HFF-Myc (cell line): ENCODE results near the gene SUGP2.
"Not testable (repeated sequence)": the region's sequence is repeated elsewhere in the genome, so short reads cannot be mapped to it uniquely, and the experiment has no call there.

ENCODE experiments used
- DNase-seq: peaks from one replicate; pipeline ENCODE4 v3.0.0-alpha.2; 2011; ENCODE audit warnings: low read depth; ENCODE audit errors: extremely low read depth
- H3K4me3 ChIP-seq: replicated peaks from 2 replicates; pipeline ENCODE4 v1.5.1; 2011; ENCODE audit warnings: low read depth, mild to moderate bottlenecking, control low read depth, low read length
- TF ChIP-seq, protein P1 (sequence below): IDR thresholded peaks from 2 replicates; pipeline ENCODE4 v1.5.1; 2012; ENCODE audit warnings: mild to moderate bottlenecking, low read depth, low read length, control low read depth; ENCODE audit errors: missing control alignments

The SUGP2 gene

DNA sequence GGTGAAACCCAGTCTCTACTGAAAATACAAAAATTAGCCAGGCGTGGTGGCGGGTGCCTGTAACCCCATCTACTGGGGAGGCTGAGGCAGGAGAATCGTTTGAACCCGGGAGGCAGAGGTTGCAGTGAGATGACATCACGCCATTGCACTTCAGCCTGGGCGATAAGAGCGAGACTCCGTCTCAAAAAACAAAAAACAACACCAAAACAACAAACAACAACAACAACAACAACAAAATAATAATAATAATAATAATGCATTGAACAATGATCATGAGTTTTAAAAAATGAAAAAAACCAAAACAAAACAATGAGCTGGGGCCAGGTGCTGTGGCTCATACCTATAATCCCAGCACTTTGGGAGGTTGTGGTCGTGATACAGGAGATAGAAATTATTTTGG is 69.2 kb downstream of the SUGP2 start:
- no peak overlapping the region for H3K4me3 ChIP-seq
- TF ChIP-seq, protein P1, sequence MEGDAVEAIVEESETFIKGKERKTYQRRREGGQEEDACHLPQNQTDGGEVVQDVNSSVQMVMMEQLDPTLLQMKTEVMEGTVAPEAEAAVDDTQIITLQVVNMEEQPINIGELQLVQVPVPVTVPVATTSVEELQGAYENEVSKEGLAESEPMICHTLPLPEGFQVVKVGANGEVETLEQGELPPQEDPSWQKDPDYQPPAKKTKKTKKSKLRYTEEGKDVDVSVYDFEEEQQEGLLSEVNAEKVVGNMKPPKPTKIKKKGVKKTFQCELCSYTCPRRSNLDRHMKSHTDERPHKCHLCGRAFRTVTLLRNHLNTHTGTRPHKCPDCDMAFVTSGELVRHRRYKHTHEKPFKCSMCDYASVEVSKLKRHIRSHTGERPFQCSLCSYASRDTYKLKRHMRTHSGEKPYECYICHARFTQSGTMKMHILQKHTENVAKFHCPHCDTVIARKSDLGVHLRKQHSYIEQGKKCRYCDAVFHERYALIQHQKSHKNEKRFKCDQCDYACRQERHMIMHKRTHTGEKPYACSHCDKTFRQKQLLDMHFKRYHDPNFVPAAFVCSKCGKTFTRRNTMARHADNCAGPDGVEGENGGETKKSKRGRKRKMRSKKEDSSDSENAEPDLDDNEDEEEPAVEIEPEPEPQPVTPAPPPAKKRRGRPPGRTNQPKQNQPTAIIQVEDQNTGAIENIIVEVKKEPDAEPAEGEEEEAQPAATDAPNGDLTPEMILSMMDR, result no peak
- no peak for DNase-seq

DNA sequence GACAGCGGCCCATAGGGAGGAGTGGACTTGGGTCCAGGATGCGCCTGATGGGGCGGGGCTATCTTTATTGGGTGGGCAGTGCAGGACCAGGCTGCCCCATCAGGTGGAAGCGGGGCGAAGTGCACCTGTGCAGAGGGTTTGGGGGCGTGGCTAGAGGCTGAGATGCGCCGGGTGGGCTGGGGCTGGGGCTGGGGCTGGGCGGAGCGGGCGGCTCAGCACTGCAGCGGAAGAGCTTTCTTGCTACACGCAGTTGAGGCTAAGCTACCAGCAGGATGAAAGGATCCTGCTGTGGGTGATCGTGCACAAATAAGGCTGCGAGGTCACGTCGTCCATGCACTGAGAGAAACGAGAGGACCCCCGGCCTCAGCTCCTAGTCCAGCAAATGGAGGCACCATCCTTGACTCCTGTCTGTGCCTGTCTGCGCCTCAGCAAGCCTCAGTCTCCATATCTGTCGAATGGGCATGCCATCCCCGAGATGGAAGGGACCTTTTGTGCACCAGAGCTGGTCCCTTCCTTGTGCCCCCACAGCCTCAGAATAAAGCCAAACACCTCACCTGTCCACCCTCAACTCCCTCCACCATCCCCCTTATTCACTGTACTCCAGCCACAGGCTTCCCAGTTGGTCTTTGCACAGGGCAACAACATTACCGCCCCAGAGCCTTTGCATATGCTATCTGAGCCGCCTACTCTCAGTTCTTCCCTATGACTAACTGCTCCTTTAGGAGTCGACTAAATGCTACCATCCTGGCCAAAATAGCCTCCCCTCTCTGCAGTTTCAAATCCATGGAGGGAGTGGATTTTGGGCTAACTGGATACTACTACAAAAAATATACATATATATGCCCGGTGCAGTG is 71.3 kb downstream of the SUGP2 start:
- DNase-seq, result no peak
- H3K4me3 ChIP-seq, result no peak overlapping the region
- TF ChIP-seq, protein P1, result no peak

DNA sequence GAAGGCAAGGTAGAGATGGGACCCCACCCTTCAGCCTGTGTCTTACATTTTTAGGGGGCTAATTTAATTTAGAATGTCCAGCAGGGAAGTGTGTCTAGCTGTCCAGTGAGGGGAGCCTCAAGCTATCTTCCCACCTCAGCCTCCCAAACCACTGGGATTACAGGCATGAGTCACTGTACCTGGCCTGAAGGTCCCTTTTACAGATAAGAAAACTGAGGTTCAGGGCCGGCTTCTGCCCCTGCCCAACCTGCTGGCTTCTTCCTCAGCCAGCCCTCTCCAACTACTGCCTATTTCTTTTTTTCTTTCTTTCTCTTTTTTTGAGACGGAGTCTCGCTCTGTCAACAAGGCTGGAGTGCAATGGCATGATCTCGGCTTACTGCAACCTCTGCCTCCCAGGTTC is 72.9 kb downstream of the SUGP2 start:
- TF ChIP-seq, protein P1, result no peak
- no peak overlapping the region for H3K4me3 ChIP-seq
- DNase-seq, result no peak

DNA sequence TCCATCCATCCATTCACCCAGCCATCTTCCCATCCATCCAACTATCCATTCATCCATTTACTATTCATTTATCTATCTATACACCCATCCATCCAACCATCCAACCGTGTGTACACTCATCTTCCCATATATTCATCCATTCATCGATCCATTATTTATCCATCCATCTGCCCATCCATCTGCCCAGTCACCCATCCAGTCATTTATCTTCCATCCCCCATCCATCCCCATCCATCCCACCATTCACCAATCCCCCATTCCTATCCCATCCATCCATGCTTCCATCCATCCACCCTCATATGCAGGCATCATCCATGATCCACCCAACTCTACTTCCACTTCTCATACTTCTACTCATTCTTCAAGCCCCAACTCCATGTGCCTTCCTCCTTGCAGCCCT is 78.3 kb downstream of the SUGP2 start:
- DNase-seq, result no peak
- TF ChIP-seq, protein P1, result no peak
- H3K4me3 ChIP-seq, result no peak overlapping the region

DNA sequence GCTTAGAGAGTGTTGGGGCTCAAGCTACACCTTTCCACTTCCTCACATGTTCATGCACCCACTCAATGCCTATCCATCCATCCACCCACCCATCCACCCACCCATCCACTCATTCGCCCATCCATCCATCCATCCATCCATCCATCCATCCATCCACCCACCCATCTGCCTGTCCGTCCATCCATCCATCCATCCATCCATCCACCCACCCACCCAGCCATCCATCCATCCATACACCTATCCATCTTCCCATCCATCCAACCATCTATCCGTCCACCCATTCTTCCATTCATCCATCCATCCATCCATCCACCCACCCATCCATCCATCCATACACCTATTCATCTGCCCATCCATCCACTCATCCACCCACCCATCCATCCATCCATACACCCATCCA is 79.2 kb downstream of the SUGP2 start:
- no peak for DNase-seq
- no peak overlapping the region for H3K4me3 ChIP-seq
- TF ChIP-seq, protein P1, result no peak

DNA sequence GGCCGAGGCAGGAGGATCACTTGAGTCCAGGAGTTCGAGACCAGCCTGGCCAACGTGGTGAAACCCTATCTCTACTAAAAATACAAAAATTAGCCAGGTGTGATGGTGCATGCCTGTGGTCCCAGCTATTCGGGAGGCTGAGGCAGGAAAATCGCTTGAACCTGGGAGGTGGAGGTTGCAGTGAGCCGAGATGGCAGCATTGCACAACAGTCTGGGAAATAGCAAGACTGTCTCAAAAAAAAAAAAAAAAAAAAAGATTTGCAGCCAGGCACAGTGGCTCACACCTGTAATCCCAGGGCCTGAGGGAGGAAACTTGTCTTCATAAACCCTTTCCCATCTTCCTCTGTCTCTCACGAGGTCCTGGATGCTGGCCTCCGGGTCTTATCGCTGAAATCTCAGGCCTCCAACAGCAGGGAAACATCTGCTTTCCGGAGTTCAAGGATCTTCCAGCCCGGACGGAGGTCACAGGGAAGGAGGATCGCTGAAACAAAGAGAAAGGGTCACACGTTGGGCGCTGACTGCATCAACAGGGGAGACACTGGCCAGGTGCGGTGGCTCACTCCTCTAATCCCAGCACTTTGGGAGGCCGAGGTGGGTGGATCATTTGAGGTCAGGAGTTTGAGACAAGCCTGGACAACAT is 80.8 kb downstream of the SUGP2 start:
- DNase-seq, H3K4me3 ChIP-seq: not testable (repeated sequence)

DNA sequence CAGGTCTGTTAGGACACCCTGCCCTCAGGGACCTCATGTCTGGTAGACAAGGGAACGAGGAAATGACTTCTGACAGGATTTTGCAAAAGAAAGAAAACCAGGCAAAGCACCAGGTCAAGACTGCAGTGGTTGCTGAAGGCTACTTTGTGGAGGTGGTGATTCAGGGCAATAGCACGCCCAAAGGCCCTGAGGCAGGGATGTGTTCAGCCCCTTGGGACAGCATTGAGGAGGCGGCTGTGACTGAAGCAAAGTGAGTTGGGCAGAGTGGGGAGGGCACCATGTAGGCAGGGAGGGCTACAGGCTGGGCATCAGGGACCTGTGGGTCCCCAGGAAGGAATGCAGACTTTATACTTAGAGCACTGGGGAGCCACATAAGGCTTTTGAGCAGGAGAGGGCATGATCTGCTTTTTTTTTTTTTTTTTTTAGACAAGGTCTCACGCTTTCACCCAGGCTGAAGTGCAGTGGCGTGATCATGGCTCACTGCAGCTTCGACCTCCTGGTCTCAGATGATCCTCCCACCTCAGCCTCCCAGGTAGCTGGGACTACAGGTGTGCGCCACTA is 81.5 kb downstream of the SUGP2 start:
- no peak overlapping the region for H3K4me3 ChIP-seq
- peak; percentile 21 for DNase-seq
- TF ChIP-seq, protein P1, result no peak
